GM19372 (cell line): ENCODE data around the gene UNC13D.

ENCODE experiments used
- ATAC-seq: cut with Tn5 transposase; IDR thresholded peaks from one replicate; pipeline ENCODE4 v1.9.1; 2021; ENCODE audit warnings: mild to moderate bottlenecking, low read depth, moderate library complexity; ENCODE audit not compliant: unreplicated experiment

UNC13D gene

GRCh38 chr17:75808905-75809621, 35.1 kb downstream of the UNC13D start:
- no peak for ATAC-seq

- ATAC-seq, result no peak
These were observed 35.7 kb downstream of the UNC13D start for GRCh38 chr17:75808549-75808904.

GRCh38 chr17:75807861-75808260, 36.3 kb downstream of the UNC13D start:
- ATAC-seq, result no peak

GRCh38 chr17:75806822-75807500, 37.2 kb downstream of the UNC13D start:
- ATAC-seq, result no peak

GRCh38 chr17:75803883-75804282, 40.3 kb downstream of the UNC13D start:
- ATAC-seq, result no peak

GRCh38 chr17:75799402-75799801, 44.8 kb downstream of the UNC13D start:
- ATAC-seq, result no peak

GRCh38 chr17:75795820-75796607, 48.2 kb downstream of the UNC13D start:
- ATAC-seq, result no peak

GRCh38 chr17:75793460-75793859, 50.7 kb downstream of the UNC13D start:
- no peak for ATAC-seq

- ATAC-seq, result no peak
These were observed 53.0 kb downstream of the UNC13D start for GRCh38 chr17:75791254-75791653.

- peak; percentile 58 for ATAC-seq
These were observed 59.0 kb downstream of the UNC13D start for GRCh38 chr17:75785016-75785890.

GRCh38 chr17:75784473-75785015, 59.7 kb downstream of the UNC13D start, which contains the start of gene UNK:
Gene UNK (plus strand): TSS chr17:75784806. CDS start chr17:75784881, 75 bp downstream.
- peak; percentile 57 for ATAC-seq

- ATAC-seq, result no peak
These were observed 60.3 kb downstream of the UNC13D start for GRCh38 chr17:75783803-75784472.

- no peak for ATAC-seq
These were observed 61.0 kb downstream of the UNC13D start for GRCh38 chr17:75783069-75783783.

GRCh38 chr17:75779987-75780889, 64.0 kb downstream of the UNC13D start:
- no peak for ATAC-seq

- peak; percentile 50 for ATAC-seq
These were observed 64.8 kb downstream of the UNC13D start for GRCh38 chr17:75779250-75779986.

GRCh38 chr17:75778861-75779249, 65.3 kb downstream of the UNC13D start:
- no peak for ATAC-seq
